ENCODE data around the gene MTF2. TPM values are rescaled to one million over a fixed set of nuclear protein-coding genes. Genes with fewer than 3 reads are reported as not detected.
"Not testable (repeated sequence)": the region's sequence is repeated elsewhere in the genome, so short reads cannot be mapped to it uniquely, and the experiment has no call there.

Gene MTF2
- total RNA-seq, 1 donor from 2014 or later = 16.7 TPM

GRCh38 chr1:93154898-93155297 lies 75.8 kb downstream of the MTF2 start:
- no peaks in the 10 kb centered on the region for H3K4me1 ChIP-seq
- no peak for DNase-seq (ENCODE audit: extremely low spot score in 2 of 2)
- no peak overlapping the region for H3K4me3 ChIP-seq
- H3K36me3 ChIP-seq = peaks cover 5 to 36% of the 10 kb centered on the region in 2 donors
- TF ChIP-seq POLR2AphosphoS5 (IDR thresholded peaks at IDR 0.05; ENCODE audit: insufficient read depth in 1 of 2, low read depth in 1 of 2) (no peak), POLR2A (IDR thresholded peaks at IDR 0.05) (no peak)
- TF ChIP-seq, protein P1, sequence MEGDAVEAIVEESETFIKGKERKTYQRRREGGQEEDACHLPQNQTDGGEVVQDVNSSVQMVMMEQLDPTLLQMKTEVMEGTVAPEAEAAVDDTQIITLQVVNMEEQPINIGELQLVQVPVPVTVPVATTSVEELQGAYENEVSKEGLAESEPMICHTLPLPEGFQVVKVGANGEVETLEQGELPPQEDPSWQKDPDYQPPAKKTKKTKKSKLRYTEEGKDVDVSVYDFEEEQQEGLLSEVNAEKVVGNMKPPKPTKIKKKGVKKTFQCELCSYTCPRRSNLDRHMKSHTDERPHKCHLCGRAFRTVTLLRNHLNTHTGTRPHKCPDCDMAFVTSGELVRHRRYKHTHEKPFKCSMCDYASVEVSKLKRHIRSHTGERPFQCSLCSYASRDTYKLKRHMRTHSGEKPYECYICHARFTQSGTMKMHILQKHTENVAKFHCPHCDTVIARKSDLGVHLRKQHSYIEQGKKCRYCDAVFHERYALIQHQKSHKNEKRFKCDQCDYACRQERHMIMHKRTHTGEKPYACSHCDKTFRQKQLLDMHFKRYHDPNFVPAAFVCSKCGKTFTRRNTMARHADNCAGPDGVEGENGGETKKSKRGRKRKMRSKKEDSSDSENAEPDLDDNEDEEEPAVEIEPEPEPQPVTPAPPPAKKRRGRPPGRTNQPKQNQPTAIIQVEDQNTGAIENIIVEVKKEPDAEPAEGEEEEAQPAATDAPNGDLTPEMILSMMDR (IDR thresholded peaks at IDR 0.05) = no peak
- no peak overlapping the region for H3K27ac ChIP-seq
- intact Hi-C loops (cut with DNase I) = no loop called here
- H3K27me3 ChIP-seq = no peaks in the 10 kb centered on the region
- H3K9me3 ChIP-seq = no peaks in the 10 kb centered on the region

- Histone ChIP-seq H3K27me3 (no peaks in the 10 kb centered on the region), H3K27ac (no peak overlapping the region), H3K4me1 (no peaks in the 10 kb centered on the region), H3K9me3 (no peaks in the 10 kb centered on the region), H3K36me3 (peaks cover 5 to 36% of the 10 kb centered on the region in 2 donors), H3K4me3 (no peak overlapping the region)
- no peak for DNase-seq (ENCODE audit: extremely low spot score in 2 of 2)
- TF ChIP-seq POLR2A (IDR thresholded peaks at IDR 0.05) = no peak
- TF ChIP-seq, protein P1 (IDR thresholded peaks at IDR 0.05) = no peak
- TF ChIP-seq POLR2AphosphoS5 (IDR thresholded peaks at IDR 0.05; ENCODE audit: insufficient read depth in 1 of 2, low read depth in 1 of 2) = no peak
- intact Hi-C loops (cut with DNase I) = no loop called here
Observed at GRCh38 chr1:93155335-93155734, 76.3 kb downstream of the MTF2 start.

DNA sequence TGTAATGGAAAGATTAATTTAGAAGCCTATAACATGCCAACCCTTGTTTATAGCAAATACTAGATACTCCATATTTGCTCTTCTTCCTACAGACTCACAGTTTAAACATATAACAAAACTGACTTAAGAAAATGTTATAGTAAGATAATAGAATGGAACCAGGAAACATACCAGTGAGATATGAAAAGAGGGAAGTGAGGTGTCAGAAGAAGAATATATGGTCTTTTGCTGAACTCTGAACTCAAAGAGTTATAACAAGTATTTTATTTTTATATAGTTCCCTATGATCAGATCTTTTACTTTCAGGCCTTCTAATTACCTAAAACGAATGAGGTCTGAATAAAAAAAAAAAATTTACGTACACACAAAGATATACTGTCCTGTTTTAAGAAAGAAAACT lies 80.3 kb downstream of the MTF2 start:
- Histone ChIP-seq H3K4me1 (no peaks in the 10 kb centered on the region), H3K27me3 (no peaks in the 10 kb centered on the region), H3K4me3 (no peak overlapping the region), H3K36me3 (peaks cover 5 to 35% of the 10 kb centered on the region in 2 donors), H3K9me3 (no peaks in the 10 kb centered on the region), H3K27ac (no peak overlapping the region)
- TF ChIP-seq, protein P1 (IDR thresholded peaks at IDR 0.05) = no peak
- TF ChIP-seq POLR2A (IDR thresholded peaks at IDR 0.05) (no peak), POLR2AphosphoS5 (IDR thresholded peaks at IDR 0.05; ENCODE audit: insufficient read depth in 1 of 2, low read depth in 1 of 2) (no peak)
- intact Hi-C loops (cut with DNase I) = no loop called here
- DNase-seq (ENCODE audit: extremely low spot score in 2 of 2) = no peak

GRCh38 chr1:93163314-93163713 lies 84.2 kb downstream of the MTF2 start:
- H3K4me3 ChIP-seq; intact Hi-C loops (cut with DNase I); H3K27ac ChIP-seq; H3K27me3 ChIP-seq; DNase-seq (ENCODE audit: extremely low spot score in 2 of 2); H3K9me3 ChIP-seq; H3K4me1 ChIP-seq: not testable (repeated sequence)
- H3K36me3 ChIP-seq = peaks cover 5 to 14% of the 10 kb centered on the region in 2 donors

GRCh38 chr1:93164816-93165215 lies 85.7 kb downstream of the MTF2 start:
- peaks cover 8% of the 10 kb centered on the region for H3K4me1 ChIP-seq
- H3K36me3 ChIP-seq = no peaks in the 10 kb centered on the region
- H3K9me3 ChIP-seq = no peaks in the 10 kb centered on the region
- no peak overlapping the region for H3K4me3 ChIP-seq
- no peaks in the 10 kb centered on the region for H3K27me3 ChIP-seq
- TF ChIP-seq POLR2AphosphoS5 (IDR thresholded peaks at IDR 0.05; ENCODE audit: insufficient read depth in 1 of 2, low read depth in 1 of 2) (no peak), POLR2A (IDR thresholded peaks at IDR 0.05) (no peak)
- TF ChIP-seq, protein P1 (IDR thresholded peaks at IDR 0.05) = no peak
- no peak overlapping the region for H3K27ac ChIP-seq
- DNase-seq (ENCODE audit: extremely low spot score in 2 of 2) = no peak
- intact Hi-C loops (cut with DNase I) = no loop called here

GRCh38 chr1:93165895-93166294 lies 86.8 kb downstream of the MTF2 start:
- intact Hi-C loops (cut with DNase I); H3K9me3 ChIP-seq: not testable (repeated sequence)

More at GRCh38 chr1:93165895-93166294, 86.8 kb downstream of the MTF2 start:
- not testable (repeated sequence) for H3K4me3 ChIP-seq; H3K27ac ChIP-seq; H3K27me3 ChIP-seq; DNase-seq (ENCODE audit: extremely low spot score in 2 of 2); H3K36me3 ChIP-seq; H3K4me1 ChIP-seq
